NB4 (cell line): ENCODE measurements around the gene EMX2.
"Not testable (repeated sequence)": the region's sequence is repeated elsewhere in the genome, so short reads cannot be mapped to it uniquely, and the experiment has no call there.

Experiments used
- DNase-seq: peaks from one replicate; pipeline ENCODE4 v3.0.0; 2010; ENCODE audit warnings: low read depth
- H3K4me3 ChIP-seq: one replicate; pipeline ENCODE4 v1.5.1; 2011; ENCODE audit warnings: mild to moderate bottlenecking, low read depth, low read length, moderate library complexity
- MYC ChIP-seq: IDR thresholded peaks from 2 replicates; pipeline ENCODE4 v1.6.1; 2011; ENCODE audit warnings: low read depth, low read length
- POLR2A ChIP-seq: IDR thresholded peaks from 2 replicates; pipeline ENCODE4 v1.6.1; 2011; ENCODE audit warnings: mild to moderate bottlenecking; ENCODE audit not compliant: insufficient read length; ENCODE audit errors: extremely low read depth
- TF ChIP-seq, protein P1 (sequence below): IDR thresholded peaks from one replicate; pipeline ENCODE4 v1.5.1; 2012; ENCODE audit warnings: low read depth, low read length
- TF ChIP-seq, protein P2 (sequence below): IDR thresholded peaks from 2 replicates; pipeline ENCODE4 v1.6.1; 2011; ENCODE audit warnings: low read depth, low read length

EMX2 gene

DNA sequence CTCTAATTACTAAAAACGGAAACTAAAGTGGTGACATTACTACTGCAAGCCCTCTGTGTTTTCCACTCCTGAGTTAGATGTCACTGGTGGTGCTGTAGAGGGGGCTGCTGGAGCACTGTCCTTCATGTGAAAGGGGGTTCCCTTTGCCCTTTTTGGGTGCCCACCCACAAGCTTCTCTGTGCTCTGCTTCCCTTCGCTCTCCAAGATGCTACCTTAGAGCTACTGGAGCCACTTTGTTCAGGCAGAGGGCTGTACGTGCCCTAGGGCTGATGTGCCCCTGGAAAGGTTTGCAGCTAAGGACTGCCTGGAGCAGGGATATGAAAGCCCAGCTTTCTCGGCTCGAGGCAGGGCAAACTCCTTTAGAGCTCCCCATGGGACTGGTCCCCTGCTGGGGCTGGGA, 28.3 kb downstream of the EMX2 start:
- DNase-seq = no peak
- H3K4me3 ChIP-seq = no peak overlapping the region
- TF ChIP-seq MYC = no peak
- TF ChIP-seq, protein P1, sequence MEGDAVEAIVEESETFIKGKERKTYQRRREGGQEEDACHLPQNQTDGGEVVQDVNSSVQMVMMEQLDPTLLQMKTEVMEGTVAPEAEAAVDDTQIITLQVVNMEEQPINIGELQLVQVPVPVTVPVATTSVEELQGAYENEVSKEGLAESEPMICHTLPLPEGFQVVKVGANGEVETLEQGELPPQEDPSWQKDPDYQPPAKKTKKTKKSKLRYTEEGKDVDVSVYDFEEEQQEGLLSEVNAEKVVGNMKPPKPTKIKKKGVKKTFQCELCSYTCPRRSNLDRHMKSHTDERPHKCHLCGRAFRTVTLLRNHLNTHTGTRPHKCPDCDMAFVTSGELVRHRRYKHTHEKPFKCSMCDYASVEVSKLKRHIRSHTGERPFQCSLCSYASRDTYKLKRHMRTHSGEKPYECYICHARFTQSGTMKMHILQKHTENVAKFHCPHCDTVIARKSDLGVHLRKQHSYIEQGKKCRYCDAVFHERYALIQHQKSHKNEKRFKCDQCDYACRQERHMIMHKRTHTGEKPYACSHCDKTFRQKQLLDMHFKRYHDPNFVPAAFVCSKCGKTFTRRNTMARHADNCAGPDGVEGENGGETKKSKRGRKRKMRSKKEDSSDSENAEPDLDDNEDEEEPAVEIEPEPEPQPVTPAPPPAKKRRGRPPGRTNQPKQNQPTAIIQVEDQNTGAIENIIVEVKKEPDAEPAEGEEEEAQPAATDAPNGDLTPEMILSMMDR = no peak
- TF ChIP-seq, protein P2, sequence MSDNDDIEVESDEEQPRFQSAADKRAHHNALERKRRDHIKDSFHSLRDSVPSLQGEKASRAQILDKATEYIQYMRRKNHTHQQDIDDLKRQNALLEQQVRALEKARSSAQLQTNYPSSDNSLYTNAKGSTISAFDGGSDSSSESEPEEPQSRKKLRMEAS = no peak

DNA sequence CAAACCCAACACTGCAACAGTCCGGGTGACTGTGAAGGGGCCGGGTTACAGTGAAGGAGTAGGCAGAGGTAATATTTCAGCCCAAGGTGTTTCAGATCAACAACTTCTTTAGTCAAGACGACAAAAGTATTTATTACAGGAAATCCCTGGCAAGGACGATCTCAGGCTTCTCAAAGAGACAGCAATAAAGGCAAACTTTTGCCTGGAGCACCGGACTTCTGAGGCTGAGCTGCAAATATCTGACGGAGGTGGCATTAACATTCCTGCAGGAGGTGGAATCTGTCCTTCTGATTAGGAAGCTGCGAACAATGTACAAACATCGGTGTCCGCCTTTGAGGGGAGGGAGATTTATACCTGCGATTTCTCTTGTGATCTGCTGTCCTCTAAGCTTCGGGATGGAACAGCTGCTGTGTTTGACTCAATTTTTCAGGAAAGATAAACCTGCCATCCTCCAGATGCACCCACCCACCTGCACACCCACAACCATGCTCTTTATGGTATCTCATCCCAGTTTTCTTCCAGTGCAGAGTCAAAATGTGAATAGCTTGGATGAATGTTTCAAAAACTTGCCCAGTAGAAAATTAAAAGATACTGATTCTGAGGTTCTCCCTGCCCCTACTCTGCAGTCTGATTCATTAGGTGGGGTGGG, 32.1 kb downstream of the EMX2 start:
- TF ChIP-seq POLR2A (no peak), MYC (no peak)
- TF ChIP-seq, protein P1 = no peak
- TF ChIP-seq, protein P2 = no peak

DNA sequence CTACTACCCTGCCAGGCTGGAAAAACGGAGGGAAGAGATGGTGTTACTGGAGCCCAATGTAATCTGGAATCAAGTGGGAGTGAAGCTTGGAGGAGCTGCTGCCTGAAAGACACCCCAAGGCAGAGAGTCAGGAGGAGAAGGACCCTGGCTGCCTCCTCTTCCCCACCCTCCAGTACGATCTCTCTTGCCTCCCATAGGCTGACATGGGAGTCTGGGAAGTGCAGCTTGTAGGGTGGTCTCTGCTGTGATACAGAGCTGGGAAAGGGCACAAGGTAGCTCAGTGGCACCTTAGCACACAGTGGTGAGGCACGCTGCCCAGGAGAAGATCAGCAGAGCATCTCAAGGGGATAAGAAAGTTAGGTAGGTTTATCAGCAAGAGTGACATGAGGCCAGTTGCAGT, 35.9 kb downstream of the EMX2 start:
- no peak overlapping the region for H3K4me3 ChIP-seq
- DNase-seq = no peak
- no peak for TF ChIP-seq MYC
- no peak for TF ChIP-seq POLR2A
- TF ChIP-seq, protein P2 = no peak
- TF ChIP-seq, protein P1 = no peak

More for the DNA sequence above, 32.1 kb downstream of the EMX2 start:
- no peak for DNase-seq
- H3K4me3 ChIP-seq = no peak overlapping the region

DNA sequence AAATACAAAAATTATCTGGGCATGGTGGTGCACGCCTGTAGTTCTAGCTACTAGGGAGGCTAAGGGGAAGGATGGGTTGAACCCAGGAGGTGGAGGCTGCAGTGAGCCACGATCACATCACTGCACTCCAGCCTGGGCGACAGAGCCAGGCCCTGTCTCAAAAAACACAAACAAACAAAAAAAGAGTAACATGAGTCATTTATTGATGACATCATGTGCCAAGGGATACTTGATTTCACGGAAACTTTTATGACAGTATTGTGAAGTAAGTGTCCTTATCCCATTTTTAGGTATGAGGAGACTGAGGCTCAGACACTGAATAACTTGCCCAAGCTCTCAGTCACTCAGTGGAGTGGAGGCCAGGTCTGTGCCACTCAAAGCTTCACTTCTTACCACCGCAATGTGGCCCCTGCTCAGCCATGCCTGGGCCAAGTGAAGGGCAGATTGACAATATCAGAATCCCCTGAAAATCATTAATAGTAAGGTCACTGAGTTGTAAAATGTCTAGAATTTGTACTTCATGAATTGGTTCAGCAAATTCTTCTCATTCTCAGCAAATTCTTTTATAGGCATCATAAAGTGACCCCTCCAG, 36.5 kb downstream of the EMX2 start:
- no peak for DNase-seq
- TF ChIP-seq MYC = no peak
- no peak for TF ChIP-seq POLR2A
- TF ChIP-seq, protein P1 = no peak
- TF ChIP-seq, protein P2 = no peak
- H3K4me3 ChIP-seq = no peak overlapping the region

DNA sequence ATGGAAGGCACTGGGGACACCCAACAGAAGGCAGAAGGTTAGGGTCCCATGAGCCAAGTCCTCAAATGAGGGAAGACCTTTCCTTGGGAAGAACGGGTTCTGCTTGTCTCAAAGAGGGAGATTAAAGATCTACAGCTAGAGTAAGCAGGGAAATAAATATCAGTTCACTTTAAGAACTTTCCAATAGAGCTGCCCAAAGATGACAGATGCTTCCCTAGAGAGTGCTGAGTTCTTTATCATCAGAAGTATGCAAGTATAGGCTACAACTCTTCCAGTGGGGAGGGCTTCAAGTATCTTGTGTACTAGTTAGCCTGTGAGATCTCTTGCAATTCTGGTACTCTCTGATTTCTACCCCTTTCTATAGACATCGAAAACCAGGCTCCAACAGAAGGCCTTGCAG, 39.4 kb downstream of the EMX2 start:
- no peak for TF ChIP-seq MYC
- TF ChIP-seq, protein P1 = no peak
- no peak for TF ChIP-seq POLR2A
- TF ChIP-seq, protein P2 = no peak
- DNase-seq = no peak
- H3K4me3 ChIP-seq = no peak overlapping the region

DNA sequence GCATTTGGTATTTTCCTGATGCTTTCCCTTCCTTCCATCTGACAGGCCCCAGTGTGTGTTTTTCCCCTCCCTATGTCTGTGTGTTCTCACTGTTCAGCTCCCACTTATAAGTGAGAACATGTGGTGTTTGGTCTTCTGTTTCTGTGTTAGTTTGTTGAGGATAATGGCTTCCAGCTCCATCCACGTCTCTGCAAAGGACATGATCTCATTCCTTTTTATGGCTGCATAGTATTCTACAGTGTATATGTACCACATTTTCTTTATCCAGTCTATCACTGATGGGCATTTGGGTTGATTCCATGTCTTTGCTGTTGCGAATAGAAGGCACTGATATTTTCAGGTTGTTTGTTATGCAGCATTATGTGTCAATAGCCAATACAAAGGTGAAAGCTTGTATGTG, 42.3 kb downstream of the EMX2 start:
- not testable (repeated sequence) for H3K4me3 ChIP-seq

More for the DNA sequence above, 42.3 kb downstream of the EMX2 start:
- not testable (repeated sequence) for DNase-seq
